ENCODE data around the gene PRLHR.

The PRLHR gene

GRCh38 chr10:118586911-118587310 lies 8.5 kb downstream of the PRLHR start:
- Histone ChIP-seq H3K9me3 (no peaks in the 10 kb centered on the region), H3K4me1 (no peaks in the 10 kb centered on the region), H3K27ac (no peak overlapping the region), H3K4me3 (no peak overlapping the region), H3K27me3 (peaks cover 0 to 6% of the 10 kb centered on the region in 2 donors), H3K36me3 (no peaks in the 10 kb centered on the region)
- TF ChIP-seq CTCF (IDR thresholded peaks at IDR 0.05): no peak
- no peak for DNase-seq
- intact Hi-C loops (cut with DNase I; ENCODE audit: low total_unique reads): no loop called here

GRCh38 chr10:118585794-118586193 lies 9.7 kb downstream of the PRLHR start:
- Histone ChIP-seq H3K27ac (no peak overlapping the region), H3K4me1 (no peaks in the 10 kb centered on the region), H3K27me3 (no peaks in the 10 kb centered on the region), H3K9me3 (no peaks in the 10 kb centered on the region), H3K4me3 (no peak overlapping the region), H3K36me3 (no peaks in the 10 kb centered on the region)
- TF ChIP-seq CTCF (IDR thresholded peaks at IDR 0.05): no peak
- no peak for DNase-seq
- intact Hi-C loops (cut with DNase I; ENCODE audit: low total_unique reads): no loop called here

GRCh38 chr10:118585234-118585633 lies 10.2 kb downstream of the PRLHR start:
- no peak overlapping the region for H3K4me3 ChIP-seq

DNA sequence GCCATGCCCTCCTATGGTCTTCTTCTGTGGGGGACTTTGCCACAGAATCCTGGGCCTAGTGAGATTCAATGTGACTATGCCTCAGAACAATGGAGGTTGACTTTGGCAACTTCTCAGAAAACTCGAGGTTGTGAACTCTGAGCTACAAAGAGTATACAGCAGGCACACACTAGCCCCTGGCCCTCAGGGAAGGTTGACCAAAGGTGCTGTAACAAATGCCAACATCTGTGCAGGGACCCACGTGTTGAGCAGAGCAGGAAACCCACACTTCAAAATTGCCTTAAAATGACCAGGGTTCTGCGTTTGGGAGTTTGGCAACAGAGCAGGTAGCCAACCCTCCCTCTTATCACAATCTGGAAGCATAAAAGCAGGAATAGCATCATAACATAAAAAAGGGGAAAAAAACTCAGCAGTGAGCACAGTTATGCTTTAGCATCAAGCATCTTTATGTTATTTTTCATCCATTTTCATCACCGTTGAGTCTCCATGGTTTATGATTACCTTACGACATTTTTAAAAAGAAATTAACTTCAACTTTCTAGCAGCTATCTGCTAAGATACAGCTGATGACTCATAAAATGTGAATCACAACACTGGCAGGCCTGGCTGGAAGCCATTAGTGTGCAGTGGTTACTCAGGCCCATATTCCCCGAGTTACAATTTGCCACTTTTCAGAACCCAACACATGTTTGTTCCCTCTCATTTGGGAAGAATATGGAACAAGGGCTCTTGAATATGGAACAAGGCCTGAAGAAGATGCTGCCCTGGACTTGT lies 11.1 kb downstream of the PRLHR start:
- TF ChIP-seq CTCF (IDR thresholded peaks at IDR 0.05): no peak
- H3K4me3 ChIP-seq: no peak overlapping the region
- H3K27ac ChIP-seq: no peak overlapping the region
- H3K36me3 ChIP-seq: no peaks in the 10 kb centered on the region
- no peaks in the 10 kb centered on the region for H3K9me3 ChIP-seq
- peaks cover 0 to 7% of the 10 kb centered on the region in 2 donors for H3K27me3 ChIP-seq
- H3K4me1 ChIP-seq: no peaks in the 10 kb centered on the region
- no peak for DNase-seq
- intact Hi-C loops (cut with DNase I; ENCODE audit: low total_unique reads): no loop called here

More at GRCh38 chr10:118585234-118585633, 10.2 kb downstream of the PRLHR start:
- Histone ChIP-seq H3K36me3 (no peaks in the 10 kb centered on the region), H3K9me3 (no peaks in the 10 kb centered on the region), H3K27me3 (peaks cover 0 to under 1% of the 10 kb centered on the region in 2 donors), H3K27ac (no peak overlapping the region), H3K4me1 (no peaks in the 10 kb centered on the region)
- TF ChIP-seq CTCF (IDR thresholded peaks at IDR 0.05): no peak
- no peak for DNase-seq
- intact Hi-C loops (cut with DNase I; ENCODE audit: low total_unique reads): no loop called here

GRCh38 chr10:118583611-118584010 lies 11.8 kb downstream of the PRLHR start:
- H3K9me3 ChIP-seq: no peaks in the 10 kb centered on the region
- no peaks in the 10 kb centered on the region for H3K36me3 ChIP-seq
- no peak overlapping the region for H3K4me3 ChIP-seq
- no peak for TF ChIP-seq CTCF (IDR thresholded peaks at IDR 0.05)
- peaks cover 0 to 9% of the 10 kb centered on the region in 2 donors for H3K27me3 ChIP-seq
- no peak overlapping the region for H3K27ac ChIP-seq
- no peak for DNase-seq
- intact Hi-C loops (cut with DNase I; ENCODE audit: low total_unique reads): no loop called here
- H3K4me1 ChIP-seq: no peaks in the 10 kb centered on the region

Data from tibial artery (tissue), 4 donors.